HCT116 (cell line): ENCODE results near the gene DPM2.

Source experiments
- CEBPB ChIP-seq: IDR thresholded peaks from 2 replicates; pipeline ENCODE4 v1.6.1; 2012; ENCODE audit warnings: low read depth
- CTCF ChIP-seq, 3 experiments: fragments of 200-600 bp in 1 of 3; sonication (generic) in 1 of 3; IDR thresholded peaks in 2 of 3; conservative IDR thresholded peaks in 1 of 3; 2 replicates each; pipeline ENCODE4 v1.5.1; 2012 to 2017; ENCODE audit warnings: low read depth in 2 of 3, low read length in 2 of 3, antibody characterized with exemption in 1 of 3, borderline replicate concordance in 1 of 3, control low read depth in 1 of 3, mild to moderate bottlenecking in 1 of 3, mixed read lengths in 1 of 3, mixed run types in 1 of 3, moderate library complexity in 1 of 3; ENCODE audit not compliant: insufficient read depth in 1 of 3
- EGR1 ChIP-seq: IDR thresholded peaks from 2 replicates; pipeline ENCODE4 v1.6.1; 2012; ENCODE audit warnings: low read depth
- EZH2phosphoT487 ChIP-seq: fragments of 200-600 bp; IDR thresholded peaks from 2 replicates; pipeline ENCODE4 v1.6.1; 2018; ENCODE audit warnings: antibody characterized with exemption, borderline replicate concordance
- FOSL1 ChIP-seq: IDR thresholded peaks from 2 replicates; pipeline ENCODE4 v1.6.1; 2012; ENCODE audit warnings: low read depth
- JUND ChIP-seq: IDR thresholded peaks from 2 replicates; pipeline ENCODE4 v1.6.1; 2012
- POLR2A ChIP-seq: IDR thresholded peaks from 2 replicates; pipeline ENCODE4 v1.7.0; 2011; ENCODE audit warnings: borderline replicate concordance; ENCODE audit not compliant: insufficient read depth, insufficient read length; ENCODE audit errors: extremely low read depth
- SIN3A ChIP-seq: IDR thresholded peaks from 2 replicates; pipeline ENCODE4 v1.6.1; 2012; ENCODE audit warnings: low read depth
- TF ChIP-seq, protein P1 (sequence below): IDR thresholded peaks from 2 replicates; pipeline ENCODE4 v1.6.1; 2012

DNA sequence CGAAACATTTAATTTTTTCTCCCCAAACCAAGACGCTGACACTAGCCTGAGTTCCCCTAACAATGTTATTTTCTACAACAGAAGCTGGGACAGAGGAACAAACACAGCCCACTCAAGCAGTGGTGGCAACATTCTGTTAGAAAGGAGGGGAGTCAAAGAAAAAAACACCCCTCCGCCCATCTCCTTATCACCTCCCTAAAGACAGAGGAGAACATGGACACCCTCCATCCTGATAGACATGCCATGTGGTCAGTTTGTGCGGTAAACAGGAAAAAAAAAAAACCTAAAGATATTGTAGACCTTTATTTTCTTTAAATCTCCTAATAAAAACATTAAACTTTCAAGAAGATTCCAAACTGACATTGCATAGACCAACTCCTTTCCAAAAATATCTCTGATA lies 2.9 kb upstream of the DPM2 start:
- no peak for TF ChIP-seq CTCF (IDR thresholded peaks at IDR 0.05 in 2 of 3, conservative IDR thresholded peaks at IDR 0.05 in 1 of 3; ENCODE audit: borderline replicate concordance in 1 of 3, insufficient read depth in 1 of 3, low read depth in 2 of 3, low read length in 2 of 3)
- TF ChIP-seq POLR2A, result no peak
- TF ChIP-seq, protein P1, sequence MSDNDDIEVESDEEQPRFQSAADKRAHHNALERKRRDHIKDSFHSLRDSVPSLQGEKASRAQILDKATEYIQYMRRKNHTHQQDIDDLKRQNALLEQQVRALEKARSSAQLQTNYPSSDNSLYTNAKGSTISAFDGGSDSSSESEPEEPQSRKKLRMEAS, result no peak
- no peak for TF ChIP-seq CEBPB
- no peak for TF ChIP-seq FOSL1
- no peak for TF ChIP-seq JUND
- no peak for TF ChIP-seq SIN3A
- TF ChIP-seq EGR1, result no peak
- no peak for TF ChIP-seq EZH2phosphoT487
